ENCODE measurements around the gene GARNL3.

The GARNL3 gene, protein sequence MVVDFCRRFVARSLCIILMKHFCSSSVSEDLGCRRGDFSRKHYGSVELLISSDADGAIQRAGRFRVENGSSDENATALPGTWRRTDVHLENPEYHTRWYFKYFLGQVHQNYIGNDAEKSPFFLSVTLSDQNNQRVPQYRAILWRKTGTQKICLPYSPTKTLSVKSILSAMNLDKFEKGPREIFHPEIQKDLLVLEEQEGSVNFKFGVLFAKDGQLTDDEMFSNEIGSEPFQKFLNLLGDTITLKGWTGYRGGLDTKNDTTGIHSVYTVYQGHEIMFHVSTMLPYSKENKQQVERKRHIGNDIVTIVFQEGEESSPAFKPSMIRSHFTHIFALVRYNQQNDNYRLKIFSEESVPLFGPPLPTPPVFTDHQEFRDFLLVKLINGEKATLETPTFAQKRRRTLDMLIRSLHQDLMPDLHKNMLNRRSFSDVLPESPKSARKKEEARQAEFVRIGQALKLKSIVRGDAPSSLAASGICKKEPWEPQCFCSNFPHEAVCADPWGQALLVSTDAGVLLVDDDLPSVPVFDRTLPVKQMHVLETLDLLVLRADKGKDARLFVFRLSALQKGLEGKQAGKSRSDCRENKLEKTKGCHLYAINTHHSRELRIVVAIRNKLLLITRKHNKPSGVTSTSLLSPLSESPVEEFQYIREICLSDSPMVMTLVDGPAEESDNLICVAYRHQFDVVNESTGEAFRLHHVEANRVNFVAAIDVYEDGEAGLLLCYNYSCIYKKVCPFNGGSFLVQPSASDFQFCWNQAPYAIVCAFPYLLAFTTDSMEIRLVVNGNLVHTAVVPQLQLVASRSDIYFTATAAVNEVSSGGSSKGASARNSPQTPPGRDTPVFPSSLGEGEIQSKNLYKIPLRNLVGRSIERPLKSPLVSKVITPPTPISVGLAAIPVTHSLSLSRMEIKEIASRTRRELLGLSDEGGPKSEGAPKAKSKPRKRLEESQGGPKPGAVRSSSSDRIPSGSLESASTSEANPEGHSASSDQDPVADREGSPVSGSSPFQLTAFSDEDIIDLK

DNA sequence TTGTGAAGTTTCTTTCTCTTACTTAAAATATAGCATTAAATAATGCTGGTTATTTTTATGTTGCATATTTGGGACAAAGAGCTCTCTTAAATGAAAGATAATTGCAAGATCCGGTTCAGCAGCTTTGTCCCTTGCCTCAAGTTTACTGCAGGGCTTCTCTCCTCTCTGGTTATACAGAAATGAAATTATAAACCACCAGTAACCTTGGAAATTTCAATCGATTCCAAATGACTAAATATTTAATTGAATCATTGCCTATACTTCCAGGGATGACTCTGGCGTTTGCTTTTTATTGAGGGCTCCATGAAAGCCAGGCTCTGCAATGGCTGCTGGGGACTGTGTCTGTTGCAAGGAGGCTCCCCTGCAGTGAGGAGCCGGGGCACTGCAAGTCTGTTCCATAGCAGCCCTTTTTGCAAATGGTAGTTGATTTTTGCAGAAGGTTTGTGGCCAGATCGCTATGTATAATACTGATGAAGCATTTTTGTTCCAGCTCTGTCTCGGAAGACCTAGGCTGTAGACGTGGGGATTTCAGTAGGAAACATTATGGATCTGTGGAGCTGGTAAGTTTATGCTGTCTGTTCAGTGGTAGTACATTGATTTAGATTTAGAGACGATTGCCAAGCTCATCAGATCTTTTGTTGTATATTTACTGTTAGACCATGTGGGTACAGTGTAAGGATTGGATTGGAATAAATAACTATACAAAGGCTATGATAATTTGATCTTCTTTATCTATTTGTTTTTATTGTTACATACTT lies at the start of gene GARNL3:
Gene GARNL3 (plus strand): TSS at position 313 of the 758 bp plus-strand sequence. CDS start 104 bp downstream, at position 417.
- Histone ChIP-seq H3K27ac (peak within 1 kb of the TSS; percentile 98), H3K79me2 (no peaks in the 10 kb centered on the region), H3K27me3 (ENCODE audit: control insufficient read depth, insufficient read depth, low read length) (no peaks in the 10 kb centered on the region), H2AFZ (peak within 1 kb of the TSS; percentile 45), H3K4me2 (ENCODE audit: low read length) (peak within 1 kb of the TSS; percentile 8), H3K9me3 (ENCODE audit: control insufficient read depth, low read length) (no peaks in the 10 kb centered on the region), H3K36me3 (ENCODE audit: control insufficient read depth, insufficient read depth, low read length) (no peaks in the 10 kb centered on the region), H3K4me1 (peaks cover 30% of the 10 kb centered on the region), H3K4me3 (ENCODE audit: low read depth, low read length) (no peak within 1 kb of the TSS), H3K9ac (no peak within 1 kb of the TSS)
- TF ChIP-seq, protein P1, sequence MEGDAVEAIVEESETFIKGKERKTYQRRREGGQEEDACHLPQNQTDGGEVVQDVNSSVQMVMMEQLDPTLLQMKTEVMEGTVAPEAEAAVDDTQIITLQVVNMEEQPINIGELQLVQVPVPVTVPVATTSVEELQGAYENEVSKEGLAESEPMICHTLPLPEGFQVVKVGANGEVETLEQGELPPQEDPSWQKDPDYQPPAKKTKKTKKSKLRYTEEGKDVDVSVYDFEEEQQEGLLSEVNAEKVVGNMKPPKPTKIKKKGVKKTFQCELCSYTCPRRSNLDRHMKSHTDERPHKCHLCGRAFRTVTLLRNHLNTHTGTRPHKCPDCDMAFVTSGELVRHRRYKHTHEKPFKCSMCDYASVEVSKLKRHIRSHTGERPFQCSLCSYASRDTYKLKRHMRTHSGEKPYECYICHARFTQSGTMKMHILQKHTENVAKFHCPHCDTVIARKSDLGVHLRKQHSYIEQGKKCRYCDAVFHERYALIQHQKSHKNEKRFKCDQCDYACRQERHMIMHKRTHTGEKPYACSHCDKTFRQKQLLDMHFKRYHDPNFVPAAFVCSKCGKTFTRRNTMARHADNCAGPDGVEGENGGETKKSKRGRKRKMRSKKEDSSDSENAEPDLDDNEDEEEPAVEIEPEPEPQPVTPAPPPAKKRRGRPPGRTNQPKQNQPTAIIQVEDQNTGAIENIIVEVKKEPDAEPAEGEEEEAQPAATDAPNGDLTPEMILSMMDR (IDR thresholded peaks at IDR 0.05), result no peak

DNA sequence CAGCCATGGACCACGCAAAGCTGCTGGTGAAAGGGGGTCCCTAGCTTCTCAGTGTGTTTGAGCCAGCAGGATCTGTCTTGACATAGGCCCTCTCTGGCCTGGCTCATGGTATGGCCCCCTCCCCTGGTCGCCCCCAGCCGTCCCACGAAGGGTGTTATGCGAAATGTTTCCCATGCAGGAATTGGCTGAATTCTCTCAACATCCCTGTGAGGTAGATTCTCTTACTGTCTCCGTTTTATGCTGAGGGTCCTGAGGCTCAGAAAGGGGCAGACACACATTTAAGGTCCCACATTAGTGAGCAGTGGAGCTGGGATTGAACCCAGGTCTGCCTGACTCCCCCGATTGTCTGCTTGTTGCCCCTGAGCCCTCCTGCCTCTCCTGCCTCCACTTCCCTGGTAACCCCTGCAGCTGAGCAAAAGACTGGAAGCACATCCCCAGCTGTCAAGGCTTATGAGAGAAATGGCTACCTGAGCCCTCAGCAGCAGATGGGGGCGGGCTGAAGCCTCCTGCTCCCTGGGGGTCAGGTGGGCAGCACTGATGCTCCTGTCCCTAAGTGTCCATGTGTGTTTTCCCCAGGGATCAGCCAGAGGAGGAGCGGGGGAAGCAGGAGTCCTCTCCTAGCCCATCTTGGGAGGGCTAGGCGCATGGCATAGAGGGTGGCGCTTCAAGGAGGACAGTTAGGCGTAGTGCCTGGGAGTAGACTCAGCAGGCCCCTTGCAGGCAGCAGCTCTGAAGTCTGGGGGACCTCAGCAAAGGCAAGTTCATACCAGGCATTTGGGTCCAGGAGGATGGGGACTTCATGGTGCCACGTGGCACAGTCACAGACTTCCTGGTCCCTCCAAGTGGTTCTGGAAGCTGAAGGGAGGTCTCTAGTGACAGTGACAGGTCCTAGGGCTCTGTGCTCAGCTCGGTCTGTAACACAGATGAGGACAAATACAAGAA lies 49.0 kb upstream of the GARNL3 start:
- H3K9ac ChIP-seq, result no peak overlapping the region
- no peaks in the 10 kb centered on the region for H3K36me3 ChIP-seq (ENCODE audit: control insufficient read depth, insufficient read depth, low read length)
- H2AFZ ChIP-seq, result no peak overlapping the region
- no peaks in the 10 kb centered on the region for H3K4me1 ChIP-seq
- no peaks in the 10 kb centered on the region for H3K27me3 ChIP-seq (ENCODE audit: control insufficient read depth, insufficient read depth, low read length)
- H3K4me2 ChIP-seq (ENCODE audit: low read length), result no peak overlapping the region
- no peaks in the 10 kb centered on the region for H3K9me3 ChIP-seq (ENCODE audit: control insufficient read depth, low read length)
- no peak overlapping the region for H3K27ac ChIP-seq
- TF ChIP-seq, protein P1 (IDR thresholded peaks at IDR 0.05), result no peak
- H3K79me2 ChIP-seq, result no peaks in the 10 kb centered on the region
- no peak overlapping the region for H3K4me3 ChIP-seq (ENCODE audit: low read depth, low read length)

DNA sequence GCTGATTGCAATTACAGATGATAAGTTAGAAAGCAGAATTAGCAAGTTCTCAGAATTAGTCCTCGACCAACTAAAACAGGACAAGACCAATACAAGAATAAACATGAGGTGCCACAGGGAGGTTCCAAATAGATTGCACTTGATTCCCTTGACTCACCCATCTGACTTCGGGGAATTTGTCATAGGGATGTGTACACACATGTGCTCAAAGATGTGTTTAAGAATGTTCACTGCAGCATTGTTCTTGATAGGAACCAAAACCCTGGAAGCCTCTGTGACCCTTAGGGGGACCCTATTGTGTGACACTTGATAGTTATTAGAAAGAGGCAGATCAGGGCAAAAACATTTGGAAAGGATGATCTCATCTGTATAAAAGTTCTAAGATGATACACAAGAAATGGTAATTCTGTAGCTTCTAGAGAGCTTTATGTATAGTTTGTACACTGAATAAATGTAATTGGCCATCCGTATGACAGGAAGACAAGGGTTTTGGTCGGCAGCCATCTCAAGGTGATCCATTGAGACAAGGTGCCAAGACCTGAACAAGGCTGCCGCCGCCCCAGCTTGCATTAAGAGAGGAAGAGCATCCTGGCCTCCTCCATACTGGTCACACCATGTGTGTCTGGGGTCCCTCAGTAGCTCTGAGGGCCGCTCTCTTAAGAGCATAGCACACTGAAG lies 48.2 kb upstream of the GARNL3 start:
- Histone ChIP-seq H3K4me3 (ENCODE audit: low read depth, low read length) (no peak overlapping the region), H3K36me3 (ENCODE audit: control insufficient read depth, insufficient read depth, low read length) (no peaks in the 10 kb centered on the region), H3K27me3 (ENCODE audit: control insufficient read depth, insufficient read depth, low read length) (no peaks in the 10 kb centered on the region), H3K79me2 (no peaks in the 10 kb centered on the region), H3K27ac (no peak overlapping the region), H3K9me3 (ENCODE audit: control insufficient read depth, low read length) (no peaks in the 10 kb centered on the region), H2AFZ (no peak overlapping the region), H3K4me1 (no peaks in the 10 kb centered on the region), H3K4me2 (ENCODE audit: low read length) (no peak overlapping the region), H3K9ac (no peak overlapping the region)
- TF ChIP-seq, protein P1 (IDR thresholded peaks at IDR 0.05), result no peak

DNA sequence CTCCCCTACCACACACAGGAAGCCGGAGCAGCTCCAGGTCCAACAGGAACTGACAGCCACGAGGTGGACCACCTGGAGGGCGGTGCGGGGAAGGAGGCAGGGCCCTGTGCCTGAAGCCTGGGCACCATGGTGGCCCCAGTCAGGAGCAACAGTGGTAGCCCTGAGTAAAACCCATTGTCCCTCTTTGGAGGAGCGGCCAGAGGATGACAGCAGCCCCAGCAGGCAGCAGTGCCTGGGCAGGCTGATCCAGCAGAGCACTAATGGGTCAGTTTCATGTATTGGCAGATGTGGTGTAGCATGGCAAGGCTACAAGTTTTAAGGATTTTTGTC lies 47.7 kb upstream of the GARNL3 start:
- TF ChIP-seq, protein P1 (IDR thresholded peaks at IDR 0.05), result no peak
- no peaks in the 10 kb centered on the region for H3K27me3 ChIP-seq (ENCODE audit: control insufficient read depth, insufficient read depth, low read length)
- H3K36me3 ChIP-seq (ENCODE audit: control insufficient read depth, insufficient read depth, low read length), result no peaks in the 10 kb centered on the region
- no peaks in the 10 kb centered on the region for H3K4me1 ChIP-seq
- H3K4me2 ChIP-seq (ENCODE audit: low read length), result no peak overlapping the region
- H3K4me3 ChIP-seq (ENCODE audit: low read depth, low read length), result no peak overlapping the region
- no peak overlapping the region for H2AFZ ChIP-seq
- no peaks in the 10 kb centered on the region for H3K9me3 ChIP-seq (ENCODE audit: control insufficient read depth, low read length)
- no peak overlapping the region for H3K27ac ChIP-seq
- no peaks in the 10 kb centered on the region for H3K79me2 ChIP-seq
- no peak overlapping the region for H3K9ac ChIP-seq

Measured in parathyroid adenoma (tissue), 2 donors.